NK-92 (cell line): Measurements from ENCODE around the gene TRAF4.

Experiments used
- DNase-seq: peaks from one replicate; lab custom pipeline; 2025; ENCODE audit not compliant: unreplicated experiment; lab: John Stamatoyannopoulos, UW

The TRAF4 gene, protein sequence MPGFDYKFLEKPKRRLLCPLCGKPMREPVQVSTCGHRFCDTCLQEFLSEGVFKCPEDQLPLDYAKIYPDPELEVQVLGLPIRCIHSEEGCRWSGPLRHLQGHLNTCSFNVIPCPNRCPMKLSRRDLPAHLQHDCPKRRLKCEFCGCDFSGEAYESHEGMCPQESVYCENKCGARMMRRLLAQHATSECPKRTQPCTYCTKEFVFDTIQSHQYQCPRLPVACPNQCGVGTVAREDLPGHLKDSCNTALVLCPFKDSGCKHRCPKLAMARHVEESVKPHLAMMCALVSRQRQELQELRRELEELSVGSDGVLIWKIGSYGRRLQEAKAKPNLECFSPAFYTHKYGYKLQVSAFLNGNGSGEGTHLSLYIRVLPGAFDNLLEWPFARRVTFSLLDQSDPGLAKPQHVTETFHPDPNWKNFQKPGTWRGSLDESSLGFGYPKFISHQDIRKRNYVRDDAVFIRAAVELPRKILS

DNA sequence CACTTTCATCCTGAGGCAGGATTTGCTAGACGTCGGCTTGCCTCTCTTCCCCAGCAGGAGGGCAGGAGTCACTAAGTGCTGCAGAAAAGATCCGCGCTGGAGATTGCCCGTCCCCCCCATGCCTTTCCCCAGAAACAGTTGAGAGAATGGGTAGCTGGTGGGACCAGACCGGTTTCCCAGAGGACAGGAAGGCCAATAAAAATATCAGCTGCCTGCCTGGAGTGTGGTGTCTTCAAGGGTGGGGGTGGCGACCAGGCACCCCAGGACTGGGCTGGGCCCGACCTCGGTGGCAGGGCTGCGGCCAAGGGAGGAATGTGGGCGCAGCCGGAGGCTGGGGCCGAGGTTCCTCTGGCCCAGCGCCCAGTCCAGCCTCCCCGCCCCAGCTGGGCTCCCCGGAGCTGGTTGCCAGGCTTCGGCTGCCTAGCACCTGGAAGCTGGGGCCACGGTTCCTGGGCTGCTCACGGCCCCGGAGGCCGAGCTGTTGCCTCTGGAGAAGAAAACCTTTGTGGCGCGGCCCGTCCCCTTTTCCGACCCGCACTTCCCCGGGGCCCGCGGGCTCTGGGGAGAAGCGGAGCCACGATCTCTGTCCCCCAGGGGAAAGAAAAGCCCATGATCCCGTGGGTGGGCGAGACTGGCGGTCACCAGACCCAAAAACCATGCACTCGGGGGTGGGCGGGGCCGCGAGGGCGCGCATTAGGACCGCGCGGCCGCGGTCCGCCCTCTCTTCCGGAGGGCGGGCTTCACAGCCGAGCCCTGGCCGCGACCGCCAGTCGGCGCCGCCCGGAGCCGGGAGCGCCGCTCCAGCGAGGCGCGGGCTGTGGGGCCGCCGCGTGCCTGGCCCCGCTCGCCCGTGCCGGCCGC, at the start of gene TRAF4:
TRAF4 (plus strand) TSS at position 769 of the 861 bp plus-strand sequence. CDS start 102 bp downstream, outside the sequence.
- DNase-seq = no peak

DNA sequence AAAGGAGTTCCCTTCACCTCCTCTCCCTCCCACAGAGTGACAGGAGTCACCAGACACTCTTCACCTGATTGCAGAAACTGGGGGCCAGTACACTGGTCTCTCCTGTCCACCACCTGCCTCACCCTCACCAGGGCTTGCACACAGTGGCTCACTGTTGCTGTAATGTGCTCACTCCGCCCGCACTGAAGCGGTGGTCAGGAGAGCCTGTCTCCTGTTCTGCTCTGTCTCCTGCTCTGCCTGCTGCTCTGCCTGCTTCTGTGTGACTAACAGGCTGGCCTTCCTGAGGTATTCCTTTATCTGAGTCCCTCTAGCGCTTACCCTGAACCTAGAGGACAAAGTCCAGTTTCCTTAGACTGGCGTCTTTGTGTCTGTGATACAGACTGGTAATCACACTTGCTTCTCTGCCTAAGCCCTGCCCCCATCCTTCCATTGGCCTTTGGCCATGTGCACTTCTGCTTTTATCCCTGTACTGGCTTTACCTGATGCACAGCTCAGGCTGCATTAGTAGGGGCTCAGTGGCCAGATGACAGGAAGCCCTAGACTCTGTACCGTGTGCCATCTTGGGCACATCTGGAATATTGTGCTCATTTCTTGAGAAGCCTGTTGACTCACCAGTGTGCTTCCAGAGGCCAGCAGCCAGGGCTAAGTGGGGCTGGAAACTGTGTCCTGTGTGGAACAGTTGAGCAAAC, 45.4 kb upstream of the TRAF4 start:
- DNase-seq = no peak

DNA sequence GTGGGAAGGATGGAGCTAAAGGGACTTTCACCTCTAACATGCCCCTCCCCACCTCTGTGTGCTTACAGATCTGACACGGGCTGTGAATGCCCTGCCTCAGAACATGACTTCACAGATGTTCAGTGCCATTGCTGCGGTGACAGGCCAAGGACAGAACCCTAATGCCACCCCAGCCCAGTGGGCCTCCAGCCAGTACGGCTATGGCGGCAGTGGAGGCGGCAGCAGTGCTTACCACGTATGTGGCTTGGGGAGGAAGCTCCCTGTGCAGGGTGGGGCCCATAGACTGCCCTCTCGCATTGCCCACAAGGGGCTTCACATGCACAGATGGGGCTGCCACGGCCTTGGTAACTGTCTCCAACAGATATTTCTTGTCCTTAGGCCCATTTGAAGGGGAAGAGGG, 43.5 kb upstream of the TRAF4 start:
- no peak for DNase-seq

DNA sequence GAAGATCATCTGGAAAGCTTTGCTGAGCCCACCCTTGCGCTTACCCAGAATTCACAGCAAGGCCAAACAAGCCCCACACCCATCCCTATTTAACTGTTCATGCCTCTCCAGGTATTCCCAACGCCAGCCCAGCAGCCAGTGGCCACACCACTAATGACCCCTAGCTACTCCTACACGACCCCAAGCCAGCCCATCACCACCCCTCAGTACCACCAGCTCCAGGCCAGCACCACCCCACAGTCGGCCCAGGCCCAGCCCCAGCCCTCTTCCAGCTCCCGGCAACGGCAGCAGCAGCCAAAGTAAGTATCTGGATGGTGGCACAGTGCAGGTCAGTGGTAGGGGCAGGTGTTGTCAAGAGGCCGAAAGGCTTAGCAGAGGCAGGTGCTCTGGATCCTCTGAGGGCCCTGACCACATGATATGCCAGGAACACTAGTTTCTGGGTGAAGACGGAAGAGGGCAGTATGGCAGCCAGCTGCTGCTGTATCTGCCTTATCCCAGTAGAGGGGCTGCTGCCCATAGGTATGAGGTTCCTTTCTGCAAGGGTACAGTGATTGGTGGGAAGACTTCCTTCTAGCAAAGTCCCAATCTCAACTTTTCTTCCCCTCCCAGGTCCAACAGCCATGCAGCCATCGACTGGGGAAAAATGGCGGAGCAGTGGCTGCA, 42.9 kb upstream of the TRAF4 start:
- no peak for DNase-seq

DNA sequence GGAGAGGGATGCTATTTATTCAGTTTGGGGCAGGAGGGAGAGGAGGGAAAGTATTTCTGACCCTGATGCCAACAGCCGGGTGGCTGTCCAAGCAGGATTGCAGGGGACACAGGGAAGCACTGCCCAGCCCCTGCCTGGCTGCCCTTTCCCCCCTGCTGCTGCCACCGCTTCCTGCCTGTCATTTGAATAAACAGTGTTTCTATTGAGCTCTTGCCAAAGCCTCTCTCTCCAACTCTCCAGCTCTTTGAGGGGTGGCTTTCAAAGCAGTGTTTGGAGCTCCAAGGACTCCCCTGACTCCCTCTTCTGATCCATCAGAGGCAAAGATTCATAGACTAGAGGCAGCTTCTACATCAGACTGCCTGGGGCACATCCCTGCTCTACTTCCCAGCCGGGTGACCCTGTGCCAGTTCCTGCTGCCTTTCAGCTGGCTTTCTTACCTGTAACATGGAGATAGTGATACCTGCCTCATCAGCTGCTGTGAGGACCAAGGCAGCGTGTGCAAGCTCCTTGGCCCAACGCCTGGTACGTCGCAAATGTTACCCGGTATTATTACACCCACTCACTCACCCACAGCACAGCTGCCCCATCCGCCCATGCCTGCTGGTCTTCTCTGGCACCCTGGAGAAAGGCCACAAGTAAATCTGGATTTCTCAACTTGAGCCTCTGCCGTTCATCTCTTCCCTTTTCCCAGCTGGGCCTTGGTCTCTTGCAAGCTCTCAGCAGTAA, 41.6 kb upstream of the TRAF4 start:
- DNase-seq = no peak

DNA sequence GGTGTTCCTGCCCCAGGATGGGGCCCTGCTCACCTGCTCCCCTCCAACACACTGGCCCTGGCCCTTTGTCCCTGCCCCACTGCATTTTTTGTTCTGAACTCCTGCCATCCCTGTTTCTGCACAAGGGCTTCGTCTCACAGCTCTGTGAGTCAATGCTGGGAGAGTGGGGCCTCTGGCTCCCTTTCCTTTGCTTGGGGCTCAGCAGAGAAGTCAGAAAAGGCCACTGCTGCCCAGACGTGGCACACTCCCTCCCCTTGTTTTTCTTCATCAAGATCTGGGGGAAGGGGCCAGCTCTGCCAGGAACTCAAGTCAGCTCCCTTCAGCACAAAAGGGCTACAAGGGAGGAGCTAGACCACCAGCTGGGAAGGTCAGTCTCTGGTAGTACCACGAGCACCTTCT, 41.1 kb upstream of the TRAF4 start:
- no peak for DNase-seq

DNA sequence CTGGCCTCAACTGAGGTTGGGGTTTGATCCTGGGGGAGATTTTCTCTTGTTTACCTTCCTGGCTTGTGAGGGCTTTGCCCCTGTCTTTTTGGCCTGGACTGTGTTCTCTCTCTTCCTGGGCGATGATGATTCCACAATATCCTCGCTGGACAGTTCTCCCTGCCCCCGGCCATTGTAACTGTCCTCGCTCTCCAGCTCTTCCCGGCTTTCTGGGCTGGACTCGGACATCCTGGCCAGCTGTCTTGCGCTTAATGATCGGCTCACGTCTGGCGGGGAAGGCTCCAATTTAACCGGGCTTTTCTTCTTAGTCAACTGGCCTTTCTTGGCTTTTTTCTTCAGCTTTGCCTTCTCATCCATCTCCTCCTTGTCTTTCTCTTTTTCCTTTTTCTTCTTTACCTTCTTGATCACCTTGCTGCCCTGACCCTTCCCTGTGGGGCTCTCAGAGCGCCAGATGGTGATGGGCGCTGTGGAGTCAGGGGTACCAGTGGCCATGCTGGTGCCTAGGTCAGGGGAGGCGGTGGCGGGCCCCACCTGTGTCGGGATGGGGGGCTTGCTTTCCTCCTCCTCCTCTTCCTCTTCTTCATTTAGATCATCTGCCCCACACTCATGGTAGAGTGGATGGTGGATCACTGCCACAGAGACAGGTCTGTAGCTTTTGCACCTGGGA, 40.1 kb upstream of the TRAF4 start:
- no peak for DNase-seq

DNA sequence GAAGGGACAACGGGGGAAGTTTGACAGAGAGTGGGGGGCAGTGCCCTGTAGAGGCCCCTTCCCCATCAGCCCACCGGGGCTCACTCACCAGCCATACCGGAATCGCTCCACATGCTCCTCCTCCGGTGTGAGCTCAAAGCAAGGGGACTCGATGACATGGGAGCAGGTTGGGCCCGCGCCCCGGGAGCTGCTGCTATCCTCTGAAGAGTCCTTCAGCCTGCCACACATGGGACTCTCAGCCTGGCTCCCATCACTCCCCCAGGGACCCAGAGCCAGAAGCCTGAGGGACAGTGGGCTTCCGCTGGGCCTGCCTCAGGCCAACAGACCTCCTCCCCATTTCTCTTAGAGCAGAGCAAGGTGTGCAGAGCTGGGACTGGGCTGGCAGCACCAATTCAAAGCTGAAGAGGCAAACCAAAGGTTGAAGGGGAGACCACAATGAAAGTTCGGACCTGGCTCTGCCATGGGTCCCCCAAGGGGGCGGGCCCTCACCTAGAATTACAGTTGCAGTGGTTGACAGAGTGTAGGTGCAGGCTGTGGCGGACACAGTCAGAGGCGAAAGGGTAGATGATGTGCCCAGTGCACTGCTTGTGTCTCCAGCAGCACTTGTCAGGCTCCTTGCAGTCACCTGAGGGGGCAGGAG, 39.5 kb upstream of the TRAF4 start:
- no peak for DNase-seq

DNA sequence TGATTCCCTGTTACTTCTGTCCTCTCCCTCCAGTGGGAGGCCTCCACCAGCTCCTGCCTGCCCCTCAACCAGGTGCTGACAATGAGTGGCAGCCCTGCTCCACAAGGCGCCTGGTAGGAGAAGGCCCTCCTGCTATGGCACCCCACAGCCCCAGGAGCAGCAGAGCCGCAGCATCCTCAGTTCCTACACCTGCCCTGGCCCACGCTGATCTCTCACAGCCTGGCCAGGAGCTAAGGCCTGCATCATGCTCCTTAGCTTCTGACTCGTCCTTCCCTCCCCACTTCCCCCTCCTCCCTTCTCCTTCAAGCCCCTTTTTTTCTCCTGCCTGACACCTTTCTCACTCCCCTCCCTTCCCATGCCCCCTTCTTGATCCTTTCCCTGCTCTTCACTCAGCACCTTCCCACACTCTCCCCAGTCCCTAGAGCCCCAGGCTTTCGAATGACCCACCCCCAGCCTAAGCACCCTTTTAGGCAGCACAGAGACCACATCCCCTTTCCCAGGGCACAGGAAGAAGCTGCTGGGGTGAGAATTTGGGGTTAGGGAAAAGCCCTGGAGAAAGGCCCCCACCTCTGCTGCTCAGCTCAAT, 38.6 kb upstream of the TRAF4 start:
- no peak for DNase-seq

DNA sequence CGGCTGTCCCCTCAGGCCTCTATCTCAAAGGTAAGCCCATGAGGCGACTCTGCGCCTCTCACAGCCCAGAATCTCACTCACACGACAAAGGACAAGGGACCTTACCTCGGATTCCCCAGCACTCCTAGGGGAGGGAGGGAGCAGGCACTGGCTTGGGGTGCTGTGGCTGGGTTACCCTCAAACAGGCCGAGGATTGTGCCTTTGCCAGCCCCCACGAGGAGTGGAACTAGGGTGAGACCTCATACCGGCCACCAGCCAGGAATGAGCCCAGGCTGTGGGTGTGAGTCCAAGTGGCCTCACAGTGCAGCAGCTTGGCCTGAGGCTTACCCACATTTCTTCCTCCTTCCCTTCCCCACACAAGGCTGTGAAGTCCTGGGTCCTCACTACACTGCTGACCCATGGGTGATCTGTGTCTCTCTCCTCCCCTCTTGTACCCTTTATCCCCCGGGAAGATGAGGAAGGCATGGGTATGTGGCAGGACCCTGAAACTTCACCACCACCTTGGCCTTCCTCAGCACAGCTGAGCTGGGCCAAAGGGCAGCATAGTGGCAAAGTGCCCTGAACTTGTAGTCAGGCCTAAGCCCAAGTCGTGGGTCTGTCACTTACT, 38.0 kb upstream of the TRAF4 start:
- DNase-seq = no peak

DNA sequence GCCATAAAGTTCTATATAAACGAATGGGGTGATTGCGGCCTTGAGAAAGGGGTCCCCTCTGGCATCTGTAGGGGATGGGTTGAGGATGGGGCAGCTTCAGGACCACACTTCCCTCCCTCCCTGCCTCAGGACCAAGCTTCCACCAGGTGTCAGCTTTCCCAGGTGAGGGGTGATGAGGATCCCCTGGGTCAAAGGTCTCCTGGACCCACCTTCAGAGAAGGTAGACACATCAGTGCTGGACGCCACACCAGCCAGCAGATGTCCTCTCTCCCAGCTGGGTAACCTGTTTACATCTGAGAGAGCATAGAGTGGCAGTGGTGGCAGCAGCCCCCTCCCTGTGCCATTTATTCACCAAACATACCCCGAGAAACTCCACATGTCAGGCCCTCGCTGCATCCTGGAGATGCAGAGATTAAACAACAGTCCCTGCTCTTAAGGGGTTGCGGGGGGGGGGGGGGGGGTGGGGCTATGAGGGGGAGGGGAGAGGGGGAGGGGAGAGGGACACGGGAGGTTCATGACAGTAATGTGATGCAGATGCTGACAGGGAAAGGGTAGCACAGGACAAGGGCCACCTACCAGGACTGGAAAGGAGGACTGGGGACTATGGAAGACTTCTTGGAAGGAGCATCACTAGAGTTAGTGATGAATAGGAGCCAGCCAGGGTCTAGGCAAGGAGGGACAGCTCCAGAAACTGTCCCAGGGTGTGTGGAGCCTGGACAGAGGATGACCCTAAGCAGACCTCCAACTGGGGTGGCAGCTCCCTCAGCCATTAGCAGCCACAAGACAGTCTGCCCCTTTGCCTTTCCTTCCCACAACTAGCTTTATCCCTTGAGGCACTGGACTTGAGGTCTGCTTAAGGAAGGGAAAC, 37.1 kb upstream of the TRAF4 start:
- no peak for DNase-seq

DNA sequence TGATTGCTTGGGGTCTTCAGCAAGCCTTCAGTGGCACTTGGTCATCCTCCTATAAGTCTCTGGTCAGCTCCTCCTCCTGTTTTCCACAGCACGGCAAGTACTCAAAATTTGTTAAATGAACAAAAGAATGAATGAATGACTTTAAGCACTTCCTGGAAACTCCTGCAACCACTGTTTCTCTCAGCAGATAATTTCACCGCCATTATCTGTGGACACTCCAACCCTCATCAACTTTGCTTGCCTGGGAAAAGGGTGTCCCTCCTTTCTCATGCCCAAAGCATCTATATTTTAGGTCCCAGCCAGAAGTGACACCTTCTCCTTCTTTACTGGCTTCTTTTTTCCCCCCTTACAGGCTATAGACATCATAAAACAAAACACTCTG, 36.5 kb upstream of the TRAF4 start:
- DNase-seq = no peak

DNA sequence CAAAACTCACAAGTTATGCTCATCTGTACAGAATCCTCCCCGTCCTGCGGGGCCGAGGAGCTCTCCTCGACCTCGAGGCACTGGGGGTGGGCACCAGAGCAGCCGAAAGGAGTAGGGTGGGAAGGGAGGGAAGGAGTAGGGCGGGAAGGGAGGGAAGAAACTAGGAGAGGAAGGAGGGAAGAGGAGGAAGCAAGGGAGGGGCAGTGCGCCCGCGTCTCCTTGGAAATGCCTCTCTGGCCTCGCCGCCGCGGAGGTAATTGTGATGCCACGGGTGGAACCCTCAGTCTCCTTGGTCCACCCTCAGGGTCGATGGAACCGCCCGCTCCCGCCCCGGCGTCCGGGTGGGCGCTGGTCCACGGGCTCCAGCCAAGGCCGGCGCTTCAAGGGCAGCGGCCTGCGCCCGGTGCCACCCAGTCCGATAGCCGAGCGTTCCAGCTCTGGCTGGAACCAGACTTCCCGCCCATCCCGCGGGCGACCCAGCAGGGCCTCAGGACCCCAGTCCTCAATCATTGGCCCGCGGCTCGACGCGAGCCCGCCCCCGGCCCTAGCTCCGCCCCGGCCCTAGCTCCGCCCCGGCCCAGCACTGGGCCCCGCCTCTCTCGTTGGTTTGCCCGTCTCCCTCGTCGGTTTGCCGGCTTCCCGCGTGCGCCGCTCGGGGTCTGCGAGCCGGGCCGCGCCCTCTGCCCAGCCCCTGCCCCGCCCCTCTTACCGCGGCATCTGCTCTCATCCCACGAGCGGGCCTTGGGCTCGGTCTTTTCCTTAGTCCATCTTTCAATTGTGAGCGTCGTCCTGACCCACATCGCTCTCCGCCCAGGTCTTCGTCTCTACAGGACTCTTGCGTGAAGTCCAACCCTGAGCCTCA, 32.7 kb upstream of the TRAF4 start:
- no peak for DNase-seq

DNA sequence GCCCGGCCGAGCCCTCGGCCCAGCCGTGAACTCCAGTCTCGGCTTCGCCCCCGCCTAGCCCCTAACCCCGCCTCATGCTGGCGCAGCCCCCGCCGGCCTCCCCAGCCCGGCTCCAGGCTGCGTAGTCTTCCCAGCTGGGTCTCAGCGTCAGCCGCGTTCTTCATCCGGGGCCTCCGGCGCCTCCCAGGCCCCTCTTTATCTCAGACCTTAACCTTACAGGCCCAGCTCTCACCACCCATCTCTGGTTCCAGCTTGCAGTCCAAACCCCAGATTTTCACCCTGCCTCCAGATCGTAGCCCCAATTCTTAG, 32.1 kb upstream of the TRAF4 start, which contains the start of gene PROCA1:
PROCA1 (minus strand) TSS at position 166 of the 309 bp plus-strand sequence. CDS start 228 bp downstream, outside the sequence.
- no peak for DNase-seq

DNA sequence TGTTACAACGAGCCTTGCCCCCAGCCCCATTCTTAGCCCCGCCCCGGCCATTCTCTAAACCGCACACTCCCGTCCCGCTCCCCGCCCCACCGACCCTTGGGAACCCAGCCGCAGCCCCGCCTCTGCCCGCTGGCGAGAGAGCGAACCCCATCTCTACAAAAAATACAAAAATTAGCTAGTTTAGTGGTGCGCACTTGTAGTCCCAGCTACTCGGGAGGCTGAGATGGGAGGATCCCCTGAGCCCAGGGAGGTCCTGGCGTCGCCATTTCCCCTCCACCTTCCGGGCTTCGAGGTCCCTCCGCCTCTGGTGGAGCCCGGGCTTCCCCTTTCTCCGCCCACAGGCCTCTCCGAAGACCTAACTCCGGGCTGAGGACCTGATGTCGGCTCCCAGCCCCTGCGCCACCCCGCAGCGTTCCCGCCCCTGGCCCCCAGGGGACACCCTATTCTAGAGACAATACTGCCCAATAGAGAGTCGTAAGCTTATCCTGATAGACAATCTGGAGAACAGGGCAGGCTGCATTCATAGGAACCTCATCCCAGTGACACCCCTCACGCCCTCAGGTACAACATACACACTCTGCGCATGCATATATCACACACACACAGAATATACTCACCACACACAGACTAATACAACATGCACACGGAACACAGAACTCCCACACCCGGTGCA, 31.6 kb upstream of the TRAF4 start:
- no peak for DNase-seq
